ENCODE measurements around the gene ACOT9. TPM values are rescaled to one million over a fixed set of nuclear protein-coding genes. Genes with fewer than 3 reads are reported as not detected.
"Not testable (repeated sequence)": the region's sequence is repeated elsewhere in the genome, so short reads cannot be mapped to it uniquely, and the experiment has no call there.

The ACOT9 gene
- total RNA-seq, 6 donors from 2014 or later: 40.3 to 54.5 (median 45.1) TPM

- DNase-seq: no peak
- H3K9me3 ChIP-seq: no peaks in the 10 kb centered on the region
- no peak for ATAC-seq (ENCODE audit: low FRiP score in 2 of 2)
- H3K36me3 ChIP-seq: no peaks in the 10 kb centered on the region
- H3K27me3 ChIP-seq: no peaks in the 10 kb centered on the region
- no peaks in the 10 kb centered on the region for H3K4me1 ChIP-seq
- WGBS, 2 donors: 72 to 89% methylated on average over 2 to 8 of the region's 8 CpGs
- H3K4me3 ChIP-seq: no peak overlapping the region
- TF ChIP-seq CTCF (IDR thresholded peaks at IDR 0.05) (no peak), POLR2AphosphoS5 (IDR thresholded peaks at IDR 0.05) (no peak), EP300 (IDR thresholded peaks at IDR 0.05) (no peak), POLR2A (IDR thresholded peaks at IDR 0.05) (no peak)
- no peak overlapping the region for H3K27ac ChIP-seq
These were observed 50.9 kb downstream of the ACOT9 start for GRCh38 chrX:23692166-23692565.

GRCh38 chrX:23676486-23676885 lies 66.6 kb downstream of the ACOT9 start:
- not testable (repeated sequence) for H3K4me1 ChIP-seq; H3K27me3 ChIP-seq; H3K27ac ChIP-seq; DNase-seq; ATAC-seq (ENCODE audit: low FRiP score in 2 of 2); H3K9me3 ChIP-seq; H3K4me3 ChIP-seq
- 69 to 85% methylated on average over 3 of the region's 3 CpGs for WGBS, 2 donors
- H3K36me3 ChIP-seq: peaks cover 0 to 24% (median 0%) of the 10 kb centered on the region in 4 donors

GRCh38 chrX:23673108-23673507 lies 70.0 kb downstream of the ACOT9 start:
- ATAC-seq (ENCODE audit: low FRiP score in 2 of 2) (no peak), DNase-seq (no peak)
- Histone ChIP-seq H3K27me3 (peaks cover 0 to 2% (median 0%) of the 10 kb centered on the region in 4 donors), H3K4me3 (no peak overlapping the region), H3K4me1 (peaks cover 0 to 4% (median 0%) of the 10 kb centered on the region in 4 donors), H3K9me3 (no peaks in the 10 kb centered on the region), H3K27ac (no peak overlapping the region), H3K36me3 (peaks cover 0 to 24% (median 0%) of the 10 kb centered on the region in 4 donors)
- TF ChIP-seq POLR2AphosphoS5 (IDR thresholded peaks at IDR 0.05) (no peak), EP300 (IDR thresholded peaks at IDR 0.05) (no peak), CTCF (IDR thresholded peaks at IDR 0.05) (no peak), POLR2A (IDR thresholded peaks at IDR 0.05) (no peak)
- 65 to 82% methylated on average over 3 of the region's 3 CpGs for WGBS, 2 donors

GRCh38 chrX:23670528-23670927 lies 72.5 kb downstream of the ACOT9 start:
- Histone ChIP-seq H3K36me3 (peaks cover 0 to 6% (median 0%) of the 10 kb centered on the region in 4 donors), H3K4me1 (peaks cover 0 to 7% (median 2%) of the 10 kb centered on the region in 4 donors), H3K27me3 (no peaks in the 10 kb centered on the region), H3K9me3 (no peaks in the 10 kb centered on the region), H3K27ac (no peak overlapping the region), H3K4me3 (no peak overlapping the region)
- 83 to 92% methylated on average over 1 of the region's 1 CpG for WGBS, 2 donors
- TF ChIP-seq POLR2AphosphoS5 (IDR thresholded peaks at IDR 0.05) (no peak), CTCF (IDR thresholded peaks at IDR 0.05) (no peak), EP300 (IDR thresholded peaks at IDR 0.05) (no peak), POLR2A (IDR thresholded peaks at IDR 0.05) (no peak)
- ATAC-seq (ENCODE audit: low FRiP score in 2 of 2): no peak
- no peak for DNase-seq

GRCh38 chrX:23668335-23668734 lies 74.7 kb downstream of the ACOT9 start:
- Histone ChIP-seq H3K4me1 (peaks cover 0 to 7% (median 2%) of the 10 kb centered on the region in 4 donors), H3K4me3 (peak overlapping the region in 3 of 4 donors; percentile 66 to 73 (median 71)), H3K9me3 (no peaks in the 10 kb centered on the region), H3K36me3 (no peaks in the 10 kb centered on the region), H3K27me3 (no peaks in the 10 kb centered on the region), H3K27ac (no peak overlapping the region)
- DNase-seq (no peak), ATAC-seq (ENCODE audit: low FRiP score in 2 of 2) (no peak)
- WGBS, 2 donors: 6 to 30% methylated on average over 3 of the region's 3 CpGs
- no peak for TF ChIP-seq POLR2A (IDR thresholded peaks at IDR 0.05)
- no peak for TF ChIP-seq EP300 (IDR thresholded peaks at IDR 0.05)
- no peak for TF ChIP-seq POLR2AphosphoS5 (IDR thresholded peaks at IDR 0.05)
- TF ChIP-seq CTCF (IDR thresholded peaks at IDR 0.05): no peak
